Kidney (tissue), 14 donors: ENCODE data around the gene HMGA1. TPM values are rescaled to one million over a fixed set of nuclear protein-coding genes. Genes with fewer than 3 reads are reported as not detected.

Experiments
- DNase-seq, 5 donors: peaks; one replicate each; pipeline ENCODE4 v3.0.0-alpha.2; 2013 to 2020
- FAIRE-seq: peaks from 2 replicates; lab custom pipeline; 2012; peaks lifted over from hg19 to GRCh38; lab: Jason Lieb, UNC
- H3K27ac ChIP-seq, 2 donors: one replicate each; pipeline ENCODE4 v1.7.0; 2013; ENCODE audit warnings: low read depth in 2 of 2, low read length in 2 of 2, inconsistent platforms in 1 of 2
- H3K27me3 ChIP-seq: one replicate; pipeline ENCODE4 v1.7.1; 2013; ENCODE audit warnings: low read length, inconsistent platforms; ENCODE audit not compliant: control insufficient read depth, insufficient read depth
- H3K36me3 ChIP-seq, 3 donors: one replicate each; pipeline versions ENCODE4 v1.7.0 to v1.7.1; 2013; ENCODE audit warnings: low read length in 3 of 3, control low read depth in 1 of 3, inconsistent platforms in 1 of 3; ENCODE audit not compliant: insufficient read depth in 3 of 3, control insufficient read depth in 2 of 3
- H3K4me1 ChIP-seq, 3 donors: one replicate each; pipeline versions ENCODE4 v1.7.0 to v1.7.1; 2013; ENCODE audit warnings: low read length in 3 of 3, inconsistent platforms in 1 of 3, low read depth in 1 of 3; ENCODE audit not compliant: control insufficient read depth in 2 of 3, insufficient read depth in 2 of 3
- H3K4me3 ChIP-seq, 3 donors: one replicate each; pipeline versions ENCODE4 v1.7.0 to v1.8.1; 2013; ENCODE audit warnings: low read length in 3 of 3, control low read depth in 1 of 3, inconsistent platforms in 1 of 3
- H3K9ac ChIP-seq, 3 donors: one replicate each; pipeline versions ENCODE4 v1.7.0 to v1.7.1; 2013; ENCODE audit warnings: low read length in 3 of 3, control low read depth in 1 of 3, inconsistent platforms in 1 of 3
- H3K9me3 ChIP-seq, 3 donors: one replicate each; pipeline versions ENCODE4 v1.7.0 to v1.7.1; 2013; ENCODE audit warnings: low read length in 3 of 3, control low read depth in 1 of 3, inconsistent platforms in 1 of 3; ENCODE audit not compliant: control insufficient read depth in 2 of 3, insufficient read depth in 1 of 3
- CTCF ChIP-seq: IDR thresholded peaks from 3 replicates; pipeline ENCODE4 v1.5.1; 2012; ENCODE audit warnings: mild to moderate bottlenecking, moderate library complexity, borderline replicate concordance; ENCODE audit not compliant: insufficient read depth; ENCODE audit errors: extremely low read depth
- intact Hi-C: fragments of 100-400 bp; cut with DNase I; formaldehyde crosslinking; loops from one replicate; pipeline ENCODE4 v1.11.1; 2022
- polyA plus RNA-seq: library from polyadenylated mRNA; stranded (reverse); fragments of 350-450 nt; fragmentation: Illumina TruSeq; extraction: RNeasy Lipid Tissue Mini Kit (QIAGEN cat#74804); gene quantifications from one replicate; pipeline ENCODE4 v1.2.3, GENCODE V29; 2014; ENCODE audit warnings: low read depth, low replicate concordance; ENCODE audit not compliant: insufficient read depth
- total RNA-seq: library from RNA; stranded (reverse); fragmentation: NEBNext Ultra II Directional; extraction: Animal tissue kit (Norgen Biotek cat#: 25700); gene quantifications from one replicate; pipeline ENCODE4 v1.2.1, GENCODE V29; 2021
- donor health status: control.
- donor health status: control.
- donor health status: control.
- donor health status: control.
- donor health status: control.
- donor health status: DM: yes; HTN: yes; CAD: no.
- donor health status: Normal renal cell carcinoma (clear cell type).

Gene HMGA1
- total and polyA plus RNA-seq, 2 donors from 2014 or later: 27.1 to 46.5 TPM

- FAIRE-seq (no peak), DNase-seq (no peak)
- H3K27ac ChIP-seq: no peak overlapping the region
- no peak overlapping the region for H3K9ac ChIP-seq
- intact Hi-C loops: no loop called here
- TF ChIP-seq CTCF: no peak
- H3K4me3 ChIP-seq: no peak overlapping the region
- H3K4me1 ChIP-seq: peaks cover 0 to 10% (median 0%) of the 10 kb centered on the region in 3 donors
- H3K36me3 ChIP-seq: no peaks in the 10 kb centered on the region
- H3K9me3 ChIP-seq: no peaks in the 10 kb centered on the region
- H3K27me3 ChIP-seq: no peaks in the 10 kb centered on the region
Observed at GRCh38 chr6:34272013-34272926, 35.6 kb downstream of the HMGA1 start.

- FAIRE-seq (no peak), DNase-seq (peak in 1 of 5 donors; percentile 47)
- no peak for TF ChIP-seq CTCF
- H3K4me3 ChIP-seq: no peak overlapping the region
- no peaks in the 10 kb centered on the region for H3K27me3 ChIP-seq
- no peaks in the 10 kb centered on the region for H3K9me3 ChIP-seq
- peaks cover 0 to 10% (median 0%) of the 10 kb centered on the region in 3 donors for H3K4me1 ChIP-seq
- H3K36me3 ChIP-seq: no peaks in the 10 kb centered on the region
- H3K9ac ChIP-seq: no peak overlapping the region
- intact Hi-C loops: no loop called here
- peak overlapping the region in 1 of 2 donors; percentile 37 for H3K27ac ChIP-seq
Observed at GRCh38 chr6:34273242-34273805, 36.7 kb downstream of the HMGA1 start.

GRCh38 chr6:34274129-34274528, 37.5 kb downstream of the HMGA1 start:
- Histone ChIP-seq H3K27ac (no peak overlapping the region), H3K4me1 (peaks cover 0 to 10% (median 0%) of the 10 kb centered on the region in 3 donors), H3K27me3 (no peaks in the 10 kb centered on the region), H3K4me3 (no peak overlapping the region), H3K9ac (no peak overlapping the region), H3K9me3 (no peaks in the 10 kb centered on the region), H3K36me3 (no peaks in the 10 kb centered on the region)
- intact Hi-C loops: no loop called here
- DNase-seq: no peak
- FAIRE-seq: no peak
- TF ChIP-seq CTCF: no peak
